22Rv1 (cell line): ENCODE results near the gene IMP3.
"Not testable (repeated sequence)": the region's sequence is repeated elsewhere in the genome, so short reads cannot be mapped to it uniquely, and the experiment has no call there.

Experiments used
- CTCF ChIP-seq: fragments of 450-650 bp; IDR thresholded peaks from 2 replicates; pipeline ENCODE4 v1.5.1; 2017; ENCODE audit warnings: mild to moderate bottlenecking
- ZFX ChIP-seq: fragments of 450-650 bp; IDR thresholded peaks from 2 replicates; pipeline ENCODE4 v1.6.1; 2017; ENCODE audit warnings: antibody characterized with exemption, borderline replicate concordance

GRCh38 chr15:75689429-75689828 lies 49.4 kb upstream of the IMP3 start:
- TF ChIP-seq CTCF, ZFX: not testable (repeated sequence)
